G401 (cell line): Measurements from ENCODE around the gene TIFAB. TPM values are rescaled to one million over a fixed set of nuclear protein-coding genes. Genes with fewer than 3 reads are reported as not detected.

Source experiments
- DNase-seq: peaks from one replicate; pipeline ENCODE4 v3.0.0-alpha.2; 2015; ENCODE audit warnings: low spot score
- in situ Hi-C: cut with HindIII; loops from 2 replicates; pipeline ENCODE4 v1.10.0; 2016; ENCODE audit warnings: low sequenced_read_pairs, mixed read lengths
- total RNA-seq: library from RNA; depleted of rRNA; stranded (reverse); fragments of >200 nt; shearing (Covaris generic); gene quantifications from 2 replicates; pipeline ENCODE4 v1.2.3, GENCODE V29; 2014

TIFAB gene
- total RNA-seq, 1 experiment from 2014 or later: 0.31 TPM

DNA sequence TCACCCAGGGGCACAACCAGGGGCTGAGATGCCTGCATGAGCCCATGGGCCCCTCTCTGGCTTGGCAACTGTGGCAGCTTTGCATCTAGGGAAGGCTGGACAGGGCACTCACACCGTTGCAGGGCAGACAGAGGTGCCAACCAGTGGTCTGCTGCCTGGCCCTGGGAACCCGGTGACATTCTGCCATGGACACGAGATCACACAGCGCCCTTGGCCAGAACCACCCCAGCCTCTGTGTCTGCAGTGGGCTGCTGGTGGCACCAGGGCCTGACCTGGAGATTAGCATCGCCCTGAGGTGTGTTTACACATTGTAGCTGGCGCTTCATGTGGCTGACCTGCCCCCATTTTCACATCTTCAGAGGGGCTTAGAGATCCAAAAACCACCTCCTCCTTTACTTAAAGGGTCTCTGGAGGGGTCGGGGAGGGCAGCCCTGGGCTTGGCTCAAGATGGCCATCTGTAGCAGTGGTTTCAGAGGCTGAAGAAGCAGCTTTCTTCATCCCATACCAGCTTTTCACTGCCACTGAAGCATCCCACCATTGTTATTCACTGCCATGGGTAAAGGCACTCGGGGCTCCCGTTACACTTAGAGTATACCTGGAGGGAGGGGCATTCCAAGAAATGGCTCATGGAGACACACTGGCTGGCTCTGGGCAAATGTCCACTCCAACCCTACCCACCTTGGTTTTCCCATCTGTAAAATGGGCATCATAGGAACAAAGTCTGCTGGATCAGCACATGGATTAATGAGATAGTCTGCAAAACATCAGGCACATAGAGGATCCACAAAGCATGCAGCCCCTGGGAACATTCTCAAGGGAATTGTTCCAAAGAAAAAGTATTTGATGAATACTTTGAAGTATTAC lies 16.5 kb downstream of the TIFAB start:
- in situ Hi-C loops: no loop called here
- DNase-seq: peak; percentile 53

DNA sequence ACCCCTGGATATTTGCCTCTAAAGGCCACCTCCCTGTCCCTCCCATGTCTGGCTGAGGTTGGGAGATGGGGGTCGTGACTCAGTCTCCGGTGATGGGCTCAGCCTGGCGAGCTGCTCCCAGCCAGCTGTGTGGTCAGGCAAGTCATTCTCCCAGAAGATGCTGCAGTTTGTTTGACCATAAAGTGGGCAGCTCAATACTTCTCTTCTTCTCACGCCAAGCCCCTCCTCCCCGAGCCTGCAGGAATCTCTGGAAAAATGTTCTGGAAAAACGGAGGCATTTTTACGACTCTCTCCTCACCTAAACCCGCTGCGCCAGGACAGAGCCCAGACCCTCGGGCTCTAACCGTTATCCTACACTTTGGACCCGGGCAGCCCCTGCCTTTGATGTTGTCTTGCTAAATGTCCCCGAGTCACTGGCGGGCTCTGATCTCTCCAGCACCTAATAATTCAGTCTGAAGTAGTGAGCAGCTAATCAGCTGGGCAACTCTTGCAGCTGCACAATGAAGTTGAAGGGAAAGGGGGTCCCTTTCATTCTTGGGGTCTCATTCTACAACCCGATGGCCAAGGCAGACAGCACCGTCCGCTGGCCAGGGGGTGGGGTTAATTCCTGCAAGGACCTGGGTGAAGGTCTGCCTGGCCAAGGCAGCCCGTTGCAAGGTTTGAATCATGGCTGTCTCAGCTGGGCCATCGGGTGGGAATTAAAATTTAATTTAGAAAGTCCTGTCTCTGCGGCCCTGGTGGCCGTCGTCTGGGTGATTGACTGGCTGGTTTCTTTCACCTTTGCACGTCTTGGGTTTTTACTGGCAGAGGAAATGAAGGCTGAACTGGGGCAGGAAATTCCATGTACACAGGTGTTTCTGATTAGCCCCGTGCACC lies 17.3 kb downstream of the TIFAB start:
- in situ Hi-C loops: no loop called here
- peak; percentile 67 for DNase-seq

DNA sequence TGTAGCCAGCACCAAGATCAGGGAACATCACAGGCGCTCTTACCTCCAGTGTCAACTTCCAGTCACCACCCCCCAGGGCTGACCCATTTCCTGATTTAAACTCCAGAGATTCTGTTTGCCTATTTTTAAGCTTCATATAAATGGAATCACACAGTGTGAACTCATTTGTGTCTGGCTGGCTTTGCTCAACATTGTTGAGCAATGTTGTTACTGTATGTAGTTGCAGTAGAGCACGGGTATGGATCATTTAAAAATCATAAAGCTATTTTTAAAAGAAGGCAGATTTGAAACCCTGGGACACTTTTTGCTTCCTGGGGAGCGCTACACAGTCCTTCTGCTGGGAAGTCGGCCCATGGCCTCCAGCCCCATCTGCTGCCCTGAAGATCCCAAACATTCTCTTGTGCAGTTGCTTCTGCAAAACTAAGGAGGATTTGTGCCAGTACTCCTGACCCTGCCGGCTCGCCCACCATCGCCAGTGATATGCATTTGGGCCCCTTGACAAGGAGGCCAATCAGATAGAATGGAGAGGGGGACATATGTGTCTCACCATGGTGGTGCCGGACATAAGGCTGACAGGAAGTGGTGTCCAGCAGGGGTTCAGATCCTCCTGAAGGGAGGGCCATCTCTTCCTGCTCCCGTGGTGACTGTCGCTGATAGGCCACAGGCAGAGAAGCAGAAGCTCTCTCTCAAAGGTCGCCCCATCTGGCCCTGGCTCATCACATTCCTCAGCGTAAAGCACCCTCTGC lies 18.3 kb downstream of the TIFAB start:
- in situ Hi-C loops: no loop called here
- peak; percentile 91 for DNase-seq

DNA sequence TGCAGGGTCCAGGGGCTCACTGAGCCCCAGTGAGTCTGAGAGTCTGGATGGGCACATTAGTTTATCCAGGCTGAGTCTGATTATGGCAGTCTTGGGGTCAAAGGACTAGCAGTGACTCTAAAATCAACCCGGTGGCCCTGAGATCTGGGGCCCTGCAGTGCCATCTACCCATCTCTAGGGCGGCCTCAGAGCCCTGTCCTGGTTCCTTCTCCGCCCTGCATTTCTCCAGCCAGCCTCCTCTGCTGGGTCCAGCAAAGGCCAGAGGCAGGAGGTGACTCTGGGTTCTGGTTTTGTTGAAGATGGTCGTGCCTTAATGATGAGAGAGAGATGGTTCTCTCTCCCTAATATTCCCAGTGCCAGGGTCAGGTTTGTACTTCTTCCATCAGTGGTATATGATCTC lies 20.0 kb downstream of the TIFAB start:
- in situ Hi-C loops: no loop called here
- no peak for DNase-seq

DNA sequence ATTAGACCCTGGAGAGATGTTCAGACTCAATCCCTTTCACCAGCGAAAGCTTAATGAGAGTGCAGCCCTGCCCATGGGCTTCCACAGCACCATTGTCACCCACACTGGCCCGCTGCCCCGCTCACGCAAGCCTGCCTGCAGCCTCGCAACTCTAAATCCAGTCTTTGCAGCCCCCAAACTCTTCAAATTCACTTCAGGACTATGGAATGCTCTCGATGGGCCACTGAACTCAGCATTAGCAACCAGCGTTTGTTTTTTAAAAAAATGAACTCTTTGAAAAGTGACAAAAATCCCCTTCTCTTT lies 22.1 kb downstream of the TIFAB start:
- in situ Hi-C loops: no loop called here
- no peak for DNase-seq

DNA sequence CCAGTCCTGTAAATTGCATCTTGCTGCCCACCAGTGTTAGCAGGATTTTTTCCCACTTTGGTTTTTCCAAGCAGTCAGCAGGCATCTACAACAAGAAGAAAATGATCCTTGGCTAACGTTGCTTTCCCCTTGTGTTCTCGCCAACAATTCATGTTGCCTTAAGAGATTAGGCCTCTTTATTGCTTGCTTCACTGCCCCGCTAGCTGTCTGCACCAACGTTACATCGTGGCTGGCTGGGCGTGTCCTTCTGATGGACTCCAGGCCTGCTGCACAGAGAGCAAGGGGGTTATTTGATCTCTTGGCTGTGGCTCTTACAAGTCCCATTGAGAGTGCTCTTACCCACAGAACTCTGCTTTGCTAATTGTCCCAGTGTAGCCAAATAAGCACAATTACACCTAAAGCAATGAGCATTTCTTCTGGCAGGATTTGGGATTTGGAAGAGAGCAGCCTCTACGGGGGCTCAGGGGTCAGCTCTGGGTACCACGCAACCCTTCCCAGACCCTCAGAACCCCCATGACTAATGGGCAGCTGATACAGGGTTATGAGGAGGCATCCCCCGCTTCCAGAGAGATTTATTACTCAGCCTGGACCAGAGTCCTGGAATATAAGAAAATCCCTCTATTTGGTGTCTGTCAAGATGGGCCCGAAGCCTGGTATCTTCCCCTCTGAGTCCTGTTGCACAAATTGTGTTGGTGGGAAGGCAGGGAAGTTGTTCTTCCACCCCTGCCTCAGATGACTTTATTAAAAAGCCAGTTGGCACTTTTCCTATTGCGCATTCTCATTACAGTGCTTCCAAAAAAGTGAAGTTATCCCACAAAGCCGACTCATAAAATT lies 22.6 kb downstream of the TIFAB start:
- no peak for DNase-seq
- in situ Hi-C loops: no loop called here

DNA sequence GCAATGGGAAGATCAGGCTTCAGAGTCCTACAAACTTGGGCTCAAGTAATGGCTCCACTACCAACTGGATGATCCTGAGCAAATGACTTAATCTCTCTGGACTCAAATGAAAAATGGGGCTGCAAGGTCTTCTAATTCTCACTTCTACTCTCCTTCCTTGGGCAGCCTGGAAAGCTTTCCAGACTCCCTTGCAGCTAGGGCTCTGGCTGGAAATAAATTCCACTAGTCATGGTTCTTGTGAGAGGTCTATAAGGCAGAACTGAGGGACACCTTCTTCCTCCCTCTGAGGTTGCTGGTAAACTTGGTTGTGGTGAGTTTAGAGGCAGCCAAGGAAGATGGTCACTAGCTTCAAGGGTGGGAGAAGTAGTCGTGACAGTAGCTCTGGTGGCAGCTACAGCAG lies 23.6 kb downstream of the TIFAB start:
- in situ Hi-C loops: no loop called here
- DNase-seq: no peak

DNA sequence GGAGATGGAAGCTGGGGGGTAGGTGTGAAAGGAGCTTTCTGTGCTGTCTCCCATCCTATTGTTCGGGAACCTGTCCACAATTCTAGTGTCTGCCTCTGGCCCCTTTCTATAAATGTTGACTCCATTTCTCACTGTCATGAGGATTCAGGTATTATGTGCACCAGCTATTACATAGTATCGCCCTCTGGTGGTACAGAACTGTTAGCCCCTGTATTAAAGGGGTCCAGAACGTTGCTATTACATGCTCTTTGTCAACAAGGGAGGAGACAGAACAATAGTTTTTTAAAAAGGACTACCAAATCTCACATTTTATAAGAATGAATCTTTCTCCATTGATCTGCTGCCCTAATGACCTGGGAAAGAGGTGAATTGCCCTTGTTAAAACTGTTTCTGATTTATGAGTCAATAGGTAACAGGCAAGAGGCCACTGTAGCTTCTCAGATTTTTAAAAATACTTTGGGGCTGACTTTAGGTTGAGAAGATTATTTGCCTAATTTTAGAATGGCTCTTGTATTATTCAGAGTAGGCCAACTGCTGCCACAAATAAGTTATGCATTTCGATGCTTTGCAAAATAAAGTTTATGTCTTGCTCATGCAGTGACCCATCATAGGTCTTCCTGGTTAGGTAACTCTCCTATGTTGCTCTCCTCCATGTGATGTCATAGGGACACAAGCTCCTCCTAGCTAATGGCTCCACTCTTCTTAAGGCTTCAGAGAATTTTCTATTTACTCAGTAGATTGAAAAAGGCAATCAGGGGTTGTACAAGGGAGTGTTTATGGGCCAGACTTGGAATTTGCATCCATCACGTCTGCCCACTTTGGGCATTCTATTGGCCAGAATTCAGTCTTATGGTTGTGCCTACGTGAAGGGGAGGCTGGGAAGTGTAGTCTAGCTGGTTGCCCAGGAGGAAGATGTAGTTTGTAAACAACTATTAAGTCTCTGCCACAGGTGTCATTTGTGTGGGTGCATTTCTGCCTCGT lies 25.8 kb downstream of the TIFAB start:
- in situ Hi-C loops: no loop called here
- DNase-seq: peak; percentile 37

DNA sequence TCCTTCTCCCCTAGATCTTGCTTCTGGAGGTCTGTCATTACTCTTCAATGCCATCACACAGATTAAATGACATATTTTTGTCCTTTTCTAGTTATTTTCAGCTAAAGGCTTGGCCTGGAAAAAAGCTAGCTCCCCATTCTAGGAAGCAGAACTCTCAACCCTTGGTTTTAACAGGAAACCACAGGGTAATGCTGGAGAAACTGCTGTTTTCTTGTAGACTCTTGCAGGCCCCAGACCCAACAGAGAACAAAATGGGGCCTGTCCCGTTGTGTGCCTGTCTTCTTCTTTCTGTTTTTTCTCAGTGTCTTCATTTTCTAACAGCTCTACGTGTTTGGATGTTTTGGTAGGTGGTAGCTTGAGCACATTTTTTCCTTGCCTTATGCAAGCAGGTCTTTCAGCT lies 26.5 kb downstream of the TIFAB start:
- in situ Hi-C loops: no loop called here
- DNase-seq: no peak

DNA sequence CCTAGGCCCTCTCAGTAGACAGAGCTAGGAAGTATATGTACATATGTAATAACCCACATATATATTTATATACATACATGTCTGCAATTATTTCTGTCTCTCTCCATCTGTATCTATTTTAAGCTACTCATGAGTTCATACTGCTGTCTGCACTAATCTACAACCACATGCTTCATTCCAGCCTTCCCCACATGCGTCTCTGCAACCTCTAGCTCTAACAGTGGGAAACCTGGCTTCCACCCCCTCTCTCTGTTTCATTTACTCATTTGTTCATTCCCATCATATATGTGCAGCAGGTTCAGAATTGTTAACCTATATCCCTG lies 28.3 kb downstream of the TIFAB start:
- no peak for DNase-seq
- in situ Hi-C loops: no loop called here

DNA sequence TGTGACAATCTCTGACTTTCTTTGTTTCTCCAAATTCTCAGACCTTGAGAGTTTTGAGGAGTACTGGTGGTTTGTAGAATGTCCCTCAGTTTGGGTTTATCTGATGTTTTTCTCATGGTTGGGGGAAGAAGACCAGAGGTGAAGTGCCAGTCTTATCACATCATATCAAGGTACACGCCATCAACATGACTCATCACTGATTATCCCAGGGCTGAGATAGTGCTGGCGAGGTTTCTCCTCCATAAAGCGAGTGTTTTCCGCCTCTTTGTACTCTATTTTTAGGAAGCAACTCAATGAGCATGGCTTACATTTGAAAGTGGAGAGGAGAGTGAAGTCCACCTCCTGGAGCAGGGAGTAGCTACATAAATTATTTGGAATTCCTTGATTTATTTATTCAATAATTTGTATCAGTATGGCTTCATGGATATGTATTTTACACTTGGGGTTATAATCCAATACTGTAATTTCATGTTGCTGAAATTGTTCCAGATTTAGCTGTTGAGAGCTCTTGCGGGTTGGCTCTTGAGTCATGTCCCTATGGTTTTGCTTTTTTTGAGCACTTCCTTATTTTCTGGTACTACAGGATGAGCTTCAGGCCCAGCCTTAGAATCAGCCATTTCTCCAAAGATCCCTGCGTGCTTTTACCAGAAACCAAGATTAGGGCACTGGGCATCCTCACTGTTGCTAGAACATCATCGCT lies 28.9 kb downstream of the TIFAB start:
- DNase-seq: no peak
- in situ Hi-C loops: no loop called here

DNA sequence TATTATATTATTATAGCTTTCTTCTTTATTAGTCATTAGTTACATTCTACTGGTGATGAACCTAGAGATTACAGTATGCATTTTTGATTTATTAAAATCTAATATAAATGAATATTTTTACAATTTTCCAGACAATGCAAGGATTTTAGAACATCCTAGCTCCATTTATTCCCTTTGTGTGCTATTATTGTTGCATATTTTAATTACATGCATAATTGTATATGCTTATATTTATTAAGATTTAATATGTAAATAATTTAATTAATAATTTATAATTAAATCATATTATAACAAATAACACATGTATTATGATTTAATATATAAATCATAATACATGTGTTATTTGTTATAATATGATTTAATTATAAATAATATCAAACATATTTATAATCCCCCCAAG lies 29.7 kb downstream of the TIFAB start:
- DNase-seq: no peak
- in situ Hi-C loops: no loop called here

DNA sequence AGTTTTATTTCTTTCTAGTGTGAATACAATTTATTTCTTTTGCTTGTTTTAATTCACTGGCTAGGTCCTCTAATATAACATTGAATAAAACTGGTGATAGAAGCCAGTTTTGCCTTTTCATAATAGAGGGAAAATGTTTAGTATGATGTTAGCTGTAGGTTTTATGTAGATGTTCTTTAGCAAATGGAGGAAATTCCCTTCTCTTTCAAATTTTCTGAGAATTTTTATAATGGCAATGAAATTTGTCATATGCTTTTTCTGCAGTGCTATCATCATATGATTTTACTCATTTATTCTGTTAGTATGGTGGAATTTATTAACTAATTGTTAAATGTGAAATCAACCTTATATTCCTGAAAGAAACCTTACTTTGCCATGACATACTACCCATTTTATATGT lies 35.1 kb downstream of the TIFAB start:
- in situ Hi-C loops: no loop called here
- DNase-seq: no peak

DNA sequence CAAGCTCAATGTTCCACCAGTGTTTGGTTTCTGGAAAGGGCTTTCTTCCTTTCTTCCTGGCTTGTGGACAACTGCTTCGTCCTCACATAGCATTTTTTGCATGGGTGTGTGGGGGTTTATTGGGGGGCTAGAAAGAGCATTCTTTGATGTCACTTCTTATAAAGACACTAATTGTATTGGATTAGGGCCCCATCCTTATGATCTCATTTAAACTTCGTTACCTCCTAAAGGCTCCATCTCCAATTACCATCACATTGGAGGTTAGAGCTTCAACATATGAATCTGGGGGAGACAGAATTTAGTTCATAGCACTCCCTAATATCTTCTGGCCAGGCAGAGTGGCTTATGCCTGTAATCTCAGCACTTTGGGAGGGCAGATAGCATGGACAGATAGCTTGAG lies 47.1 kb downstream of the TIFAB start:
- in situ Hi-C loops: no loop called here
- no peak for DNase-seq

DNA sequence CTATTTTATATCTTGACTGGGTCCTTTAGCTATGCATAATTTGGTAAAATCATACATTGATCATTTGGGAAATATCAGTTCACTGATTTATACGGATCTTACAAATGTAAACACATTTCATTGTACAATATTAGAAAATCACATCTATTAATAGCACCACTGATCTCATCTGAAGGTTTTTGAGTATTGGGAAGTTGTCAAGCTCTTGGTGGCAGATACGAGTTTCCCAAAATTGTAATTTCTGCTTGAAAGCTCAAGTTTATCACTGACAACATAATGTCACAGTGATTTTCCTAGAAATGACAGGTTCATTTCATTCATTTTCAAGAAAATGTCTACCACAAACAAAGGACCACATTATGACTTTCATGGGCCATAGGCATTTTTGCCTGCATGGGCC lies 50.1 kb downstream of the TIFAB start:
- DNase-seq: no peak
- in situ Hi-C loops: no loop called here

DNA sequence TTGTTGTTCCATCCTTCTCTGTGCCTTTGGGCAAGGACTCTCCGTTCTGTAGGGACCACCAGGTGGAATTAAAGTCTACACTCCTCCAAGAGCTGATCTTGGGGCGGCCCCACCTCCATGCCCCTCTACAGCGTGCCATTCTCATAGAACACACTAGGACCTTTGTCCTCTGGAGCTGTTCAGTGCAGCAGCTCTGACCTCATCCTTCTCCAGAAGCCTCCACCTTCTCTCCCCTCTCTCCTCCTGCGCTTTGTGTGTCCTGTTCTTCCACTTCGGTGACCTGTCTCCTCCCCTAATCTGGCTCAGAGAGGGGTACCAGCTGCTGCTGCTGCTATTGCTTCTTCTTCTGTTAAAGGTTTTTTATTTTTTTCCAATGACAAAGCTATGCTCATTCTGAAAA lies 51.3 kb downstream of the TIFAB start:
- DNase-seq: no peak
- in situ Hi-C loops: no loop called here

DNA sequence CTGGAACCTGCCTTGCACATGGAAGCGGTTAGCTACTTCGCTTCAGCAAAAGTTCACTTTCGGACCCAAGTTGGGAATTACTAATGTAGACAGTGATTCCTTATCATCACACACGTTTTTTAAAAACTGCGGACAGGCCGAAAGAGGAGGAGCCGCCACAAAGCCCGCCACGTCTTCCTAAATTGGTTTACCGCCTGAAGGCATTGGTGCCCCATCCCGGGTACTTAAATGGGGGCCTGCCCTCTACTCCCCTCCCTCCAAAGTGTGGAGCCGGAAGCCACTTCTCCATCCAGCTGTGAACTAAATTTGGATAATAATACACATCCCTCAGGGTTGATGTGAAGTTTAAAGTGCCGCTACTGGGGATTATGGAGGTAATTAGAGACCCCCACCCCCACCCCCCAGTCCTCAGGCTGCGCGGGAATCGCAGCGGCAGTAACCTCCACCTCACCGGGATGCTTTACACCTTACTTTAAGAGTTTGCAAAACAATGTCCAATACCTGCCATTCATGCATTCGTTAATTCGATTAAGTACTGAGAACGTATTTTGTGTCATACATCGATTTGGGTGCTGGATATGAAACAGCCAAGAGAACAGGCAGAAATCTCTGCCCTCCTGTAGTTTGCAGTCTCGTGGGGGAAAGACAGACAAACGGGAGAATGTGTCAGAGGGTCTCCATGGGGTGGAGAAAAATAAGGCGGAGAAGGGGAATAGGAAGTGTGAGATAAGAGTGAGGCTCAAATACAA lies 52.2 kb downstream of the TIFAB start:
- in situ Hi-C loops: no loop called here

More for the DNA sequence above, 52.2 kb downstream of the TIFAB start:
- DNase-seq: no peak
